LNCAP (cell line): Measurements from ENCODE around the gene JAZF1.

Experiments used
- CTCF ChIP-seq: fragments of 450-650 bp; IDR thresholded peaks from 2 replicates; pipeline ENCODE4 v1.5.1; 2017; ENCODE audit warnings: mild to moderate bottlenecking

Gene JAZF1

GRCh38 chr7:27917774-27918314 is 262.8 kb downstream of the JAZF1 start:
- TF ChIP-seq CTCF, result no peak

DNA sequence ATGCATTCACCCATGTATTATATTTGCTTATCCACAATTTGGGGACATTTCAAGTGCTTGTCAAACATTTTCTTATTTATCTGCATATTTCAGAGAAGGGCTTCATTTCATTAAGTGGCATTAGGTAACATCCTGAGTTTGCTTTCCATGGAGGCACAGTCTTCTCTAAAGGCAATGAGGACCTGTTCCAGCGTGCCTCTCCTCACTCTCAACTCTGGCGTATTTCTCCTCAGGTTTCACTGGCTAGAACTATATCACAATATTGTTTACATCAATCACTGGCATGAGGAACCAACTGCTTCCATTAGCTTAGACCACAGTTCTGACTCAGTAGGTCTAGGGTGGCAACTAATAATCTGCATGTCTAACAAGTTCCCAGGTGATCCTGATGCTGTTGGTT is 263.5 kb downstream of the JAZF1 start:
- no peak for TF ChIP-seq CTCF

- no peak for TF ChIP-seq CTCF
These were observed 264.2 kb downstream of the JAZF1 start for GRCh38 chr7:27916372-27916771.

DNA sequence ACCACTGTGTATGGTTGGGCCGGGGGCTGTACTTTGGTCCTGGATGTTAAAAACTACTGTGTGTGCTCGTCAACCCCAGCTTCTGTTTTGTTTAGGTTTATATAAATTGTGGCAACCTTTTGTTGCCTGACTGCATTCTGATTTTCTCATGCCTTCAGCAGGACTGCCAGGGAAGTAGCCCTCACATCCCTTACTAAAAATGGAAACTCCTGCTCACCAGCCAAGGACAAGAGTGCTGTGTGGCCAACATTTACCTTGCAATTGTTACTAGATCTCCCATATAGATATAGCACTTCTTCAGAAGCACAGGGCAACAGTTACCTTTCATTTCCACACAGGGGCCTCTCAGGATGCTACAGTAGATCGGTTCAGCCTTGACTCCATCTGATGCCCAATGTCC is 266.2 kb downstream of the JAZF1 start:
- TF ChIP-seq CTCF, result no peak

- TF ChIP-seq CTCF, result no peak
These were observed 267.8 kb downstream of the JAZF1 start for GRCh38 chr7:27912751-27913150.

DNA sequence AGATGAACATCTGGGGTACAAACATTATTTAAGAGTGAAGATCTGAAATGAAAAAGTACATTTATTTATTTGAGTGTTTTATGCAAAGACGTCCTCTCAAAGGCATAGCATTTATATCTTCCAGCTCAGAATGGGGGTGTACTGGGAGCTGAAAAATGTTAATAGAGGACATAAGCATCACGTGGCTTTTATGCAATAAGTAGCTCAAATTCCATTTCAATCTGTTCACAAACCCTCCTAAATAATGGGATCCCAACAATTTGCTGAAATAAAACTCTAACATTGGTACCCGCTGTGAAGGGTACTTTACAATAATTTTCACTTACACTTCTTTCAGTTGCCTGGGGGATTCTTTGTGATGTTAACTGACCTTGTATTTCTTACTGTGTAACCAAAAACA is 268.7 kb downstream of the JAZF1 start:
- no peak for TF ChIP-seq CTCF

DNA sequence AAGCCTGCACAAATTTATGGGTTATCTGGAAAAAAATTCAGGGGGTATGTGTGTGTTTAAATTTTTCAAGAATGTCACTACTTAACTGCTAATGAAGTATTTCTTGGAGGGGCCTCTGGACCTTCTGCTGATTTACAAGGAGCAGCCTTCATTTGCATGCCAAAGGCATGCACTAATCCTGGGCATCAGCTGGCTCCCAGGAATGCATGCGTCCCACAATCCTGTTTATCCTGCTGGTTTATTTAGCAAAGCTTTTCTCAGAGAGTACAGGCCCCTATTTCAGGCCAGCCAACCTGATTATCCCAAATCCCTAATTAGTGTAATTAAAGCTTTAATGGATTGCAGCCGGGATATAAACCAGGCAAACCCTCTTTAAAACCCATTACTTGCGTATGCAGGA is 270.3 kb downstream of the JAZF1 start:
- TF ChIP-seq CTCF, result no peak

DNA sequence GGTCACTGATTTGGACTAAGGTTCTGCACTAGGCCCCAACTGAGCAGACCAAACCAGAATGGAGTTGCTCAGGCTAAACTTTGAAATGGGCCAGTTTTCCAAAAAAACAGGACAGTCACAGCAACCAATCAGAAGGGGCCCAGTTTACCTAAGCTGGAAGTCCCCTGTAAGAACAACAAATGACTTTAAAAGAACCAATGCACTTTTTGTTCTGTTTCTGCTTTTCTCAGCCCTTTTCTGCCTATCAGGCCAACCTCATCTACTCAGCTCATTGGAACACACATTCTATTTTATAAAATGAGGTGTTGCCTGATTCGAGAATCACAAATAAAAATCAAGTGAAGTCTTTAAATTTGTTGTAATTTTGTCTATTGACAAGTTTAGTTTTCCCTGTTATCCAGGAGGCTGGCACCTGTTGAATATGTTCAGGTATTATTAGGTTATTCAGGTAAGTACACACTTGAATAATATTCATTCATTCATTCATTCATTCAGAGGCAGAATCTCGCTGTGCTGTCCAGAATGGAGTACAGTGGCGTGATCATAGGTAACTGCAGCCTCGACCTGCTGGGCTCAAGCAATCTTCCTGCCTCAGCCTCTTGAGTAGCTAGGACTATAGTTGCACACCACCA is 271.9 kb downstream of the JAZF1 start:
- TF ChIP-seq CTCF, result no peak
